Stimulated activated CD4-positive, alpha-beta T cell treated with anti-CD3 and anti-CD28 coated beads, Interleukin-1b, Interleukin-23, amount 100 ng/mL, for 4 hours (primary cell): ENCODE results near the gene BACH2.

Experiments
- DNase-seq, 2 donors: peaks; one replicate each; pipeline ENCODE4 v3.0.0-alpha.2; 2020; ENCODE audit warnings: low read depth in 2 of 2

Gene BACH2

GRCh38 chr6:89999945-90000825 lies 296.5 kb downstream of the BACH2 start:
- no peak for DNase-seq

DNA sequence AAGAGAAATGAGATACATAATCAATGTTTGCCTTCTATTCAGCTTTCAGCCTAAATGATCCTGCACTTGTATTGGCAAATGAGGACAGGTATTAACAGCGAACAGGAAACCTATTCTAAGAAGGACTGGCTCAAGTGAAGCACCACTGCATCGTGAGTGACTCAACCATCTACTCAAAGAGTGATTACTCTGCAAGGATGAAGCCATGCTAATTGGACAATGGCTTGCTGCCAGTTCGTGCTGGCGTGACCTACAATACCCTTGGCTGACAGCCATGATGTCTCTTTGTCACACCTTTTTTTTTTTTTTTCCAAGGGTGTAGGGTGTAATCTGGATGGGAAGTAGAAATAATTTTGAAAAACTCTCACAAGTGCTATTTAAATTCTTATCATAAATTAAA lies 297.5 kb downstream of the BACH2 start:
- DNase-seq: no peak

DNA sequence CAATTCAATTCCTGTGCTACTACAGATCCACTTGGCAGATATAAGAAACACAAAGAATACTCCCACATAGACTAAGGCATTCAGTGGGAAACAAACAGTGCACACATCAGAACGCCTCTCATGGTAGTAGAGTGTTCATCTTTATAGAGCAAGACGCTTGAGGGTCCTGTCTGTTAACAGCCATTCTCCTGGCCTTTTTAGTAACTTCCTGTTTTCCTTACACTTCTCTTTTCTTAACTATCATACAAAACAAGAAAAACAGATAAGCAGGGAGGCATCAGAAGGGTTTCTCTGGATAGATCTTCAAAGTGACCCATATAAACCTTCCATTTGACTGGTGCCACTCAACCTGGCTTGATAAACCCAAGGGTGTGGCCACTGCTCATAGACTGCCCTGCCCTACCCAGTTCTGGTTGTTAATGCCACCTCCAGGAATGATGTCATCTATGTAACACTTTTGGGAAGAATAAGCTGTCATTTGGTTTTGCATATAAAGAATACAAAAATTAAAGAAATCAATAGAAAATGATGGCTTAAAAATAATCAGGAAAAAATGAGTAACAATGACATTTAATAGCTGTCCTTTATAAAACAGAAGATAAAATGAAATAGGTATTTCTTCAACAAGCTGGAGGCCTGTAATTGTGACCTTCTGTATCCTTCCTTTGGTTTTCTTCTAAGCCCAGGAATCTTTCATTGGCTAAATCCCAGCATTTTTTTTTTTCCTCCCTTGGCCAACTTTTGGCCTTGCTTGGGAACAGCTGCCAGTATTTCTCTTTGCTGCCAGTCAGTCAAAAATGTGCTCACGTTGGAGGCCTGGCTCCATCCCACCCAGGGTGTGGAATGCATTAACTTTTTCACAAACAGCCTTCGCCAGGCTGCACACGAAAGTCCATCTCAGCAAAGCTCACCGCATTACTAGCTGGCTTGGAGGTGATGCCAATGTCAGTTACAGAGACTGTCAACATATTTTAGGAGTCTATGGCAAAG lies 298.9 kb downstream of the BACH2 start:
- no peak for DNase-seq

- DNase-seq: no peak
Observed at GRCh38 chr6:89993411-89993810, 303.2 kb downstream of the BACH2 start.

DNA sequence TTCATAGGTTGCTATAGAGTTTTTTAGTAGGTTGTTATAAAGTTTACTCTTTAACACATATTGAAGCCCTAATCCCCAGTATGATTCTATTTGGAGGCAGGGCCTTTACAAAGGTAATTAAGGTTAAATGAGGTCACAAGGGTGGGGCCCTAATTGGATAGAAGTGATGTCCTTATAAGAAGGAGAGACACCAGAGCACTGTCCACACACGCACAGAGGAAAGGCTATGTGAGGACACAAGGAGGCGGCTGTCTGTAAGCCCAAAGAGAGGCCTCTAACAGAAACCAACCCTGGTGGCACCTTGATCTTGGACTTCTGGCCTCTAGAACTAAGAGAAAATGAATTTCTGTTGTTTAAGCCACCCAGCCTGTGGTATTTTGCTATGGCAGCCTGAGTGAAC lies 303.8 kb downstream of the BACH2 start:
- DNase-seq: no peak

DNA sequence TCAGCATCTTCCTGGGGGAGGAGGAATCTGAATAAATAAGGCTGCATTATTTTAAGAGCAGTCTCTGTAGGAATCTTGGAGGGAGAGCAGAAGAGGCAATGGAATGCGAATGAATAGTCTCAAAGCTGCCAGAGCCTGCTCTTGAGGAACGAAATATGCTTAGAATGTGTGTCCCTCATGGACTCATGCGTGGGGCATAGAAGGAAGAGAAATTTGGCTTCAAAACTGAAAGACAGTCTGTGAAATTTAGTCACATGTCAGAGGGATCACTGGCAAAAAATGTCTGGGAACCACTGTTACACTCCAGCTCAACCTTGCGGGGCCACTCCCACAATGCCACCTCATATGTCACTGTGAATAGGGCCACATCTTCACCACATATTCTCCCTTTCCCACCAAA lies 306.9 kb downstream of the BACH2 start:
- DNase-seq: no peak

GRCh38 chr6:89987830-89988229 lies 308.8 kb downstream of the BACH2 start:
- DNase-seq: no peak

DNA sequence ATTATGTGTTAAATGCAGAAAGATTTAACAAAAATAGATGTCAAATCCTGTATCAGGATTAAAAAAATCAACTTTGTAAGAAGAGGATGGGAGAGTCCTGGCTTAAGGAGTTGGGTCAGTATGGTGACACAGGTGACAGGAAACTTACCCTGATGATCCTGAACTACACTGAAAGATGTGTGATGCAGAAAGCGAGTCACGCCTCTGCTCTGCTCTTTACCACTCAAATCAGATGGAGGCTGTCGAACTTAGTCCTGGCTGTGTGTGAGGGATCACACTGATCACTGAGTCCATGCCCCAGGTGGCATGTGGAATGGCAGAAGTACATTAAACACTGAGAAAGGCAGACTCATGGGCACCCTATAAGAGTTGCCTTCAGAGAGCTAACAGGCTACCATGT lies 309.5 kb downstream of the BACH2 start:
- no peak for DNase-seq

DNA sequence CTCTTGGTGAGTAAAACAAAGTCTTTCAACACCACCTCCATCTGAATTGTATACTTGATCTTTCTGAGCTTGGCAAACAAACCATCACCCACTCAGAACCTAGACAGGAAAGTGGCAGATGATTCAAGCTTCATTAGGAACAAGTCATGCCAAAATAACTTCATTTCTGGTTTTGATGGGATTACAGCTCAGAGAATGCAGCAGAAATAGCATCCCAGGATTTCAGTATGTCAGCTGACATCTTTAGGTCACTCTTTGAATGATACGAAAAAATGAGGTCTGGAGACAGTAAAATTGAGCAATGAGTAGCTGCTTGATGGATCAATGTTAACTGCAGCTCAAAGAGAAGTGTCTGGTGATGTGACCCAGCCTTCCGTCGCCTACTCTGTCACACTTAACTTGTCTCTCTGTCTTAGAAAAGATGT lies 310.0 kb downstream of the BACH2 start:
- DNase-seq: no peak

DNA sequence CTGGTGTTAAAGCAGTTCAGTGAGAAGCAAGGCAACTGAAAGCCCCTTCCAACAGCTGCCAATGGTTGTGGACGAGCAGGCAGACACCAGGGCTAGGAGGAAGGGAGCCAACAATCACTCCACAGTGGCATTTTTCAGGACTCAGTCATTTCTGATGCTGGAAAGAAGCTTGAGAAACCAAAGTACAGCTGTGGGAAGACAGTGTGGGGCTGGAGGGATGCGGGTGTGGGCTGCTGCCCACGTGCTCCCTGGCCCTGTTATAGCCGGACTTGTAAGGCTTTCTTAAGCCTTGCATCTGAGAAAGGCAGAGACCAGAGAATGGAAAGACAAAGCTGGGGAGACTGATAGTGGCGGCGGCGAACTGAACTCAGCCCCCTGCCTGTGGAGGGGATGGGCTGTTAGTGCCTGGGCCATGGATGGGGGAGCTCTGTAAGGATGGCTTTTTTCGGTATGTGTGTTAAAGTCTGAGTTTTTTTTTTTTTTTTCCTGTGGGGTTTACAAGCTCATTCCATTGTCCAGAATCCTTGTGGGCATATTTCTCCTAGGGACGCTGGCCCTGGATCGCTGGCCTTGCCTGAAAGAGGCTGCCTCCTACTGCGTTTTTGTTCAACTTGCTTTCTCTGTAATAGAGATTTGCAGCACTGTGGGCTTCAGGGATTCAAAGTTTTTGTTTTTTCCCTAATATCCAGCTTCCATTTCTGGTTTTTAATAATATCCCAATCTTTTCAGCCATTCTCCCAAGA lies 310.7 kb downstream of the BACH2 start:
- DNase-seq: no peak

GRCh38 chr6:89984926-89985750 lies 311.5 kb downstream of the BACH2 start:
- DNase-seq: no peak

- DNase-seq: no peak
Observed at GRCh38 chr6:89980353-89980752, 316.3 kb downstream of the BACH2 start.

DNA sequence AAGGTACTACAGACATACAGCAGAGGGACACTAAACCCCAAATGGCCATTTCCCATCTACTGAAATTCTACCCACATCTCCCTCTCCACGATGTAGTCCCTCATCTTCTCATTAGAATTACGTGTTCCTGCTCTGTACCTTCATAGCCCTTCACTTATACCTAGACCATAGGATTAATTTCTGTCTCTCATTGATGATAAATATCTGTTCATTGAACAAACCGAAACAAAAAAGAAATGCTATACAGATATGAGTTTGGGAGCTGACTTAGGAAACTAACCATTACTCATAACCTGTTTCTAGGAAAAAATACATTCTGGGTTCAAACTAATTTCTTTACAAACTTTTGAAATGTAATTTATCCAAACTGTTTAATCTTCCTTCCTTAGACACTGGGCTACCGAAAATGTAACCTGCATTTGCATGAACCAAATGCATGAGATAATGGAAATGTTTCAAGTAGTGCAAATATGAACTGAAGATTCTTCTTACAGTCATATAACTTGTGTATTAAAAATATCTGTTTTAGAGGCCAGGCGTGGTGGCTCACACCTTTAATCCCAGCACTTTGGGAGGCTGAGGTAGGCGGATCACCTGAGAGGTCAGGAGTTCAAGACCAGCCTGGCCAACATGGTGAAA lies 317.0 kb downstream of the BACH2 start:
- no peak for DNase-seq

GRCh38 chr6:89978749-89979145 lies 317.9 kb downstream of the BACH2 start:
- no peak for DNase-seq

DNA sequence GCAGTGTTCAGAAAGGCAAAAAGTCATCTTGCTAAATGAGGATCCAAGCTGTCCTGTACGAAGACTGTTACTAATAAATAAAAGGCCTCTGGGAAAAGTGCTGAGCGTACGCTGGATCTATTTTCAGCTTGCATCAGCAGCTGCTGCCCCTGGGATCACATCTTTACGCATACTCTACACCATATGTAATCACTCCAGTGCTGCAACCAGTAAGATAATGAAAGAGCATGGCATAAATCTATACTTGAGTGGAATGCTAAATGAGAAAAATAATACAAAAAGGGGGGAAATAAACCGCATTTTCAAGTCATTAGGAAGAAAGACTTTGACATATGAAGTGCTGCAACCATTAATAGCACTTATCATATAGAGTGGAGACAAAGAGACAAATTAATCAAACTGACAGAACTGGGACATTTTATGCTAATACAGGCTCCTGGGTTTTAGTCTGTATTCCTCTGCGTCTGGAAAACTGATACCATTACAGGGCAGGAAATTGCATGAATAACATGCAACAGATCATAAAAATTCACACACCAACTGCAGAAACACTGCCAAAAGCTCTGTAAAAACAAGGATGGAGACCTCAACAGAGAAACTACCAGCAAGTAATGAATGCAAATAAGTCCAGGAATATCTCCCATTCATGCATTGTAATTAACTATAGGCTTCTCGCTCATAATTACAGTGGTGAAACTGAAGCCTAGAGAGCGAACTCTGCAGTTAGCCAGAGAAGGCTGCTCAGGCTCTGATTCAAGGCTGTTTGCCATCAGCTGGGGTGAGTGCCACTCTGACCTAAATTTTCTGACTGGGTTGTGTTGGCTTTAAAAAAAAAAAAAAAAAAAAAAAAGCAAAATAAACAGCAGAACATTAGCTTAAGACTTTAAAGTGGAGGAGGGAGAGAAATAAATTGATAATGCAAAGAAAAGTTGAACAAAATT lies 318.6 kb downstream of the BACH2 start:
- DNase-seq: no peak

- no peak for DNase-seq
Observed at GRCh38 chr6:89976694-89977020, 320.0 kb downstream of the BACH2 start.

- no peak for DNase-seq
Observed at GRCh38 chr6:89975991-89976693, 320.5 kb downstream of the BACH2 start.

DNA sequence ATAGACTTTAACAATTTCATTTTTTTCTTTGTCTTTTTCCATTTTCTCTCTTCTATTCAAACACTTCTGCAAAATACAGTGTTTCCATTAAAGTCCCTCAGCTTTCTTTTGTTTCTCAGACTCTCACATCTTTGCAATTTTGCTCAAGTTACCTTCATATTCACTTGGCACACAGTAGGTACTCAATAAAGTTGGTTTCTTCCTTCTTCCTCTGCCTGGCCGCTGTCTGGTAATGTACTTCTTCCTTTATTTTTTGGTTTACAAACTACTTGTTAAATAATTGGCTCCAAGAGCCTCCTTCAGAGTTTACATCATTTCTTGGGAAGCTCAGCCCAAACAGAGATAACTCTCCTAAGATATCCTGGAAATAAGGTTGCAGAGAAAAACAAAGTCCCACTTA lies 321.3 kb downstream of the BACH2 start:
- no peak for DNase-seq

GRCh38 chr6:89974834-89975233 lies 321.8 kb downstream of the BACH2 start:
- no peak for DNase-seq
